ENCODE data around the gene THPO. TPM values are rescaled to one million over a fixed set of nuclear protein-coding genes. Genes with fewer than 3 reads are reported as not detected.

THPO gene
- polyA plus RNA-seq, 1 donor from 2014 or later, result 0.59 TPM

- H3K9me3 ChIP-seq (ENCODE audit: low read length), result no peaks in the 10 kb centered on the region
- peaks cover 11% of the 10 kb centered on the region for H3K79me2 ChIP-seq (replicated peaks; ENCODE audit: insufficient read depth, low read length)
- H3F3A ChIP-seq (ENCODE audit: insufficient read depth, low read length, poor library complexity, severe bottlenecking), result no peaks in the 10 kb centered on the region
- no peak overlapping the region for H3K27ac ChIP-seq (ENCODE audit: low read length)
- H2AFZ ChIP-seq (ENCODE audit: low read depth, low read length), result no peak overlapping the region
- peaks cover 4% of the 10 kb centered on the region for H3K36me3 ChIP-seq (ENCODE audit: insufficient read depth, low read length)
- no peak overlapping the region for H3K9ac ChIP-seq (ENCODE audit: low read length)
- H3K9me2 ChIP-seq (ENCODE audit: insufficient read depth, low read length), result no peaks in the 10 kb centered on the region
- TF ChIP-seq TAF1 (IDR thresholded peaks at IDR 0.05; ENCODE audit: low read depth) (no peak), MXI1 (conservative IDR thresholded peaks at IDR 0.05; ENCODE audit: poor library complexity, severe bottlenecking) (no peak), RAD21 (conservative IDR thresholded peaks at IDR 0.05) (no peak), SMC3 (conservative IDR thresholded peaks at IDR 0.05; ENCODE audit: poor library complexity) (no peak), POLR2AphosphoS5 (IDR thresholded peaks at IDR 0.05) (no peak)
- H3K4me3 ChIP-seq (ENCODE audit: low read length), result no peak overlapping the region
- H4K20me1 ChIP-seq (ENCODE audit: insufficient read depth), result no peaks in the 10 kb centered on the region
- H3K27me3 ChIP-seq (ENCODE audit: insufficient read depth, low read depth, low read length), result no peaks in the 10 kb centered on the region
- H3K4me2 ChIP-seq (ENCODE audit: low read length), result no peak overlapping the region
Measured at GRCh38 chr3:184322731-184323487, 55.1 kb downstream of the THPO start.

Small RNAs within 50 kb of the gene (small RNA-seq; reads per million reads assigned to genes)
- 357 to 863 (median 423) reads per million in 3 experiments for gene SNORD66

Other genes with a start within 250 kb of the THPO start
- 109 and 112 TPM in 2 replicates for gene EIF2B5, start 242.8 kb downstream of the THPO start, polyA plus RNA-seq
- 78.9 and 95.1 TPM in 2 replicates for gene DVL3, start 222.8 kb downstream of the THPO start, polyA plus RNA-seq
- gene AP2M1, start 203.4 kb downstream of the THPO start, polyA plus RNA-seq, result 551 and 561 TPM in 2 replicates
- gene ABCF3, start 192.0 kb downstream of the THPO start, polyA plus RNA-seq, result 40.3 and 52.6 TPM in 2 replicates
- 0.33 and 0.34 TPM in 2 replicates for gene VWA5B2, start 148.6 kb downstream of the THPO start, polyA plus RNA-seq
- 10.8 and 13.5 TPM in 2 replicates for gene ALG3, start 129.2 kb downstream of the THPO start, polyA plus RNA-seq
- 1.6 and 1.8 TPM in 2 replicates for gene EEF1AKMT4, start 128.5 kb downstream of the THPO start, polyA plus RNA-seq
- 2.8 and 5.7 TPM in 2 replicates for gene CAMK2N2, start 116.7 kb downstream of the THPO start, polyA plus RNA-seq
- gene ECE2, start 102.2 kb downstream of the THPO start, polyA plus RNA-seq, result 0.22 and 0.42 TPM in 2 replicates
- 319 and 363 TPM in 2 replicates for gene PSMD2, start 79.0 kb downstream of the THPO start, polyA plus RNA-seq
- gene EIF4G1, start 63.6 kb downstream of the THPO start, polyA plus RNA-seq, result 66.9 and 80.0 TPM in 2 replicates
- 141 and 154 TPM in 2 replicates for gene FAM131A, start 40.6 kb downstream of the THPO start, polyA plus RNA-seq
- 13.4 and 14.0 TPM in 2 replicates for gene CLCN2, start 16.6 kb downstream of the THPO start, polyA plus RNA-seq
- 155 and 185 TPM in 2 replicates for gene POLR2H, start 16.5 kb downstream of the THPO start, polyA plus RNA-seq
- 2.9 and 4.8 TPM in 2 replicates for gene CHRD, start 1.8 kb upstream of the THPO start, polyA plus RNA-seq
- gene EPHB3, start 183.6 kb upstream of the THPO start, polyA plus RNA-seq, result 4.3 and 5.9 TPM in 2 replicates